PC-9 (cell line): ENCODE measurements around the gene KIF2A. TPM values are rescaled to one million over a fixed set of nuclear protein-coding genes. Genes with fewer than 3 reads are reported as not detected.
A peak's percentile ranks its signal among the peaks of the same experiment; 100 is the strongest.

Source experiments
- BruUV-seq: library from RNA; stranded (reverse); fragments of 400-500 nt; replicated peaks from 2 replicates; lab custom pipeline; 2021; lab: Mats Ljungman, UMichigan
- CTCF ChIA-PET: fragments of 300-600 bp; sonication (Branson Sonifier 250); formaldehyde crosslinking; loops from one replicate; lab custom pipeline; 2022; ENCODE audit warnings: antibody characterized with exemption; lab: Charles Lee
- POLR2A ChIA-PET: fragments of 300-600 bp; sonication (Branson Sonifier 250); formaldehyde crosslinking; loops from one replicate; lab custom pipeline; 2022; ENCODE audit warnings: antibody characterized with exemption; ENCODE audit not compliant: unreplicated experiment; lab: Charles Lee
- DNase-seq, 2 experiments: peaks; one replicate each; pipeline versions ENCODE4 v3.0.0 to v3.0.0-alpha.2; 2015 to 2022; ENCODE audit warnings: mixed read lengths in 1 of 2
- H2AFZ ChIP-seq: fragments of 200-600 bp; sonication (generic); 2 replicates; pipeline ENCODE4 v1.8.1; 2017; ENCODE audit warnings: antibody characterized with exemption
- H3F3A ChIP-seq: fragments of 200-600 bp; sonication (generic); 2 replicates; pipeline ENCODE4 v1.8.1; 2017; ENCODE audit warnings: antibody characterized with exemption, mild to moderate bottlenecking, low read depth; ENCODE audit not compliant: insufficient read depth
- H3K27ac ChIP-seq: fragments of 200-600 bp; sonication (generic); 2 replicates; pipeline ENCODE4 v1.6.1; 2016; ENCODE audit warnings: mixed run types
- H3K27me3 ChIP-seq: fragments of 200-600 bp; sonication (generic); 2 replicates; pipeline ENCODE4 v1.6.1; 2016; ENCODE audit warnings: low read depth, mixed run types; ENCODE audit not compliant: insufficient read depth
- H3K36me3 ChIP-seq: fragments of 200-600 bp; sonication (generic); 2 replicates; pipeline ENCODE4 v1.6.1; 2016; ENCODE audit warnings: low read depth, mixed run types
- H3K4me1 ChIP-seq: fragments of 200-600 bp; sonication (generic); replicated peaks from 2 replicates; pipeline ENCODE4 v1.6.1; 2016; ENCODE audit warnings: mixed run types; ENCODE audit not compliant: insufficient read depth
- H3K4me2 ChIP-seq: fragments of 200-600 bp; sonication (generic); 2 replicates; pipeline ENCODE4 v1.6.1; 2017; ENCODE audit warnings: mixed run types
- H3K4me3 ChIP-seq: fragments of 200-600 bp; sonication (generic); 2 replicates; pipeline ENCODE4 v1.6.1; 2016; ENCODE audit warnings: mixed run types
- H3K79me2 ChIP-seq: fragments of 200-600 bp; sonication (generic); 2 replicates; pipeline ENCODE4 v1.6.1; 2017; ENCODE audit warnings: low read depth, mixed run types
- H3K9me2 ChIP-seq: fragments of 200-600 bp; sonication (generic); 2 replicates; pipeline ENCODE4 v1.8.1; 2017; ENCODE audit warnings: mild to moderate bottlenecking; ENCODE audit not compliant: insufficient read depth
- H3K9me3 ChIP-seq: fragments of 200-600 bp; sonication (generic); 2 replicates; pipeline ENCODE4 v1.8.1; 2016; ENCODE audit warnings: low read depth; ENCODE audit not compliant: insufficient read depth
- H4K20me1 ChIP-seq: fragments of 200-600 bp; sonication (generic); 2 replicates; pipeline ENCODE4 v1.8.1; 2017; ENCODE audit not compliant: insufficient read depth
- EZH2 ChIP-seq: fragments of 200-600 bp; sonication (generic); IDR thresholded peaks from 2 replicates; pipeline ENCODE4 v1.8.0; 2017; ENCODE audit warnings: antibody characterized with exemption, low read depth
- intact Hi-C: fragments of 100-400 bp; cut with micrococcal nuclease; formaldehyde crosslinking; loops from one replicate; pipeline ENCODE4 v1.10.0; 2022; ENCODE audit not compliant: unreplicated experiment
- total RNA-seq: library from RNA; stranded (reverse); gene quantifications from 2 replicates; pipeline ENCODE4 v1.2.3, GENCODE V29; 2021
- TF ChIP-seq, protein P1 (sequence below): fragments of 200-600 bp; sonication (generic); conservative IDR thresholded peaks from 2 replicates; pipeline ENCODE4 v1.6.1; 2017; ENCODE audit warnings: mixed run types, antibody characterized with exemption, mild to moderate bottlenecking, moderate library complexity

KIF2A gene
- total RNA-seq, 1 experiment from 2014 or later = 54.8 TPM

DNA sequence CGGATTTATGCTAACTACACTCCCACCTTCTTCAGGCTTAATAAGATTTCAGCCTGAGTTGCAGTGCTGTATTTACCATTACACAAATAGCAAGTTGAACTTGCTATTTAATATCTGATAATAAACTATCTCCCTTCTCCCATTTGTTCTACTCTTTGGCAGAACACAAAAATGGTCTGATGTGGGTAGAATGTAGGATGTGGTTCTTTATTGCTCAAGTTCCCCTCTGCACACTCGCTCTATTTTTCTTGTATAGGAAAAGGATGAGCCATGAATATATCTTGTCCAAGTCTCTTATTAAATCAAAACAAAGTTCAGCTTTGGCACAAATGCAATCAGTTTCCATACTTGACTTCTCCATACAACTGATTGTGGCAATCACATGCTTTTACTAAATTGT is 37.2 kb upstream of the KIF2A start:
- Histone ChIP-seq H3K9me3 (no peaks in the 10 kb centered on the region), H3K4me1 (peaks cover 16% of the 10 kb centered on the region), H3K9me2 (no peaks in the 10 kb centered on the region), H3K4me2 (peak overlapping the region; percentile 24), H3K27ac (no peak overlapping the region), H3K79me2 (no peaks in the 10 kb centered on the region), H3K27me3 (no peaks in the 10 kb centered on the region), H2AFZ (no peak overlapping the region), H3K36me3 (no peaks in the 10 kb centered on the region), H3F3A (peaks cover 6% of the 10 kb centered on the region), H3K4me3 (no peak overlapping the region), H4K20me1 (no peaks in the 10 kb centered on the region)
- intact Hi-C loops = no loop called here
- DNase-seq = no peak
- CTCF ChIA-PET = no interaction called here
- TF ChIP-seq, protein P1, sequence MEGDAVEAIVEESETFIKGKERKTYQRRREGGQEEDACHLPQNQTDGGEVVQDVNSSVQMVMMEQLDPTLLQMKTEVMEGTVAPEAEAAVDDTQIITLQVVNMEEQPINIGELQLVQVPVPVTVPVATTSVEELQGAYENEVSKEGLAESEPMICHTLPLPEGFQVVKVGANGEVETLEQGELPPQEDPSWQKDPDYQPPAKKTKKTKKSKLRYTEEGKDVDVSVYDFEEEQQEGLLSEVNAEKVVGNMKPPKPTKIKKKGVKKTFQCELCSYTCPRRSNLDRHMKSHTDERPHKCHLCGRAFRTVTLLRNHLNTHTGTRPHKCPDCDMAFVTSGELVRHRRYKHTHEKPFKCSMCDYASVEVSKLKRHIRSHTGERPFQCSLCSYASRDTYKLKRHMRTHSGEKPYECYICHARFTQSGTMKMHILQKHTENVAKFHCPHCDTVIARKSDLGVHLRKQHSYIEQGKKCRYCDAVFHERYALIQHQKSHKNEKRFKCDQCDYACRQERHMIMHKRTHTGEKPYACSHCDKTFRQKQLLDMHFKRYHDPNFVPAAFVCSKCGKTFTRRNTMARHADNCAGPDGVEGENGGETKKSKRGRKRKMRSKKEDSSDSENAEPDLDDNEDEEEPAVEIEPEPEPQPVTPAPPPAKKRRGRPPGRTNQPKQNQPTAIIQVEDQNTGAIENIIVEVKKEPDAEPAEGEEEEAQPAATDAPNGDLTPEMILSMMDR = no peak
- TF ChIP-seq EZH2 = no peak
- BruUV-seq = no TSS peak
- POLR2A ChIA-PET = interaction anchor here (0.6 kb wide), 1 partner anchor 37 kb away, joined by 4 read pairs; the partner anchor contains the start of gene KIF2A

DNA sequence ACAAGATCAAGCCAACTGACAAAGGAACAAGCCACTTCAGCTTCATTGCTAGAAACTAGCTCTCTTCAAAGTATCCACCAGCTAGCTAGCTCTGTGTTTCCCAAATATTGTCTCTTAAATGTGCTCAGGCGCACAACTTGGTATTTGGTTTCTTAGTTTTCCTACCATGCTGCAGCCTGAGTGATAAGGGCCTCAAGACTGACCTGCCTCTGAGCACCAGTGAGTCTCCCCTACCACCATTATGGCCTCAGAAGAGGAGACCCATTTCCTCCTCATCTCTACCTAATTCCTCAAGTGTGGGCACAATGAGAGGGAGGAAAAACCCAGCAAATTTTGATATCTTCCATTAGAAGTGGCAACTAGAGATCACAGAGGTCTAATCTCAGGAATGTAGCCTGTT is 34.6 kb upstream of the KIF2A start:
- no peaks in the 10 kb centered on the region for H3K79me2 ChIP-seq
- H4K20me1 ChIP-seq = no peaks in the 10 kb centered on the region
- no TSS peak for BruUV-seq
- ChIA-PET POLR2A (no interaction called here), CTCF (no interaction called here)
- H3K27ac ChIP-seq = no peak overlapping the region
- H2AFZ ChIP-seq = no peak overlapping the region
- no peaks in the 10 kb centered on the region for H3K36me3 ChIP-seq
- no peak overlapping the region for H3K4me2 ChIP-seq
- no peaks in the 10 kb centered on the region for H3K9me3 ChIP-seq
- TF ChIP-seq EZH2 = no peak
- TF ChIP-seq, protein P1 = no peak
- no peak for DNase-seq
- peaks cover 6% of the 10 kb centered on the region for H3F3A ChIP-seq
- H3K4me1 ChIP-seq = peaks cover 16% of the 10 kb centered on the region
- no peaks in the 10 kb centered on the region for H3K9me2 ChIP-seq
- intact Hi-C loops = no loop called here
- H3K27me3 ChIP-seq = no peaks in the 10 kb centered on the region
- no peak overlapping the region for H3K4me3 ChIP-seq

DNA sequence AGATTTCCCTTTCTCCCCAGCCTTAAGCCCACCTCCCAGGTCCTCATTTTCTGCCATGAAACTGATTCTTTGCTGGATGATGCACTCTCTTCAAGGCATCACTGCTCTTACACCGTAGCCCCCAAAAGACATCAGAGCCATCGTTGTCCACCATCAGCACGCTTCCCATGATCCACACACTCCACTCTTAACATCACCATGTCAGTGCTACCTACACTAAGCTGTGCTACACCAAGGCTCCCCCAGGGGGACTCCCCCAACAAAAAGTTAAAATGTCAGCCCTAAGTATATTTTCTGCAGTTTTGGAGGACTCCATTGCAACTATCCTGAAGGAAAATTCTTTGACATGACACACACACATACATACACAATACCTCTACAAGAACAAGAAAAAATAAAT is 34.1 kb upstream of the KIF2A start:
- no peak overlapping the region for H3K4me3 ChIP-seq
- H2AFZ ChIP-seq = no peak overlapping the region
- no peaks in the 10 kb centered on the region for H3K9me3 ChIP-seq
- TF ChIP-seq EZH2 = no peak
- TF ChIP-seq, protein P1 = no peak
- H3F3A ChIP-seq = peaks cover 6% of the 10 kb centered on the region
- intact Hi-C loops = no loop called here
- no peak for DNase-seq
- no peaks in the 10 kb centered on the region for H3K79me2 ChIP-seq
- no peaks in the 10 kb centered on the region for H3K9me2 ChIP-seq
- no peak overlapping the region for H3K4me2 ChIP-seq
- POLR2A ChIA-PET = no interaction called here
- CTCF ChIA-PET = no interaction called here
- BruUV-seq = no TSS peak
- H3K36me3 ChIP-seq = no peaks in the 10 kb centered on the region
- no peak overlapping the region for H3K27ac ChIP-seq
- H3K27me3 ChIP-seq = no peaks in the 10 kb centered on the region
- H3K4me1 ChIP-seq = peaks cover 21% of the 10 kb centered on the region
- no peaks in the 10 kb centered on the region for H4K20me1 ChIP-seq
